SK-N-SH treated with all-trans-retinoic acid at 6 μM for 48 hours (cell line): ENCODE data around the gene CDCA4.

Experiments used
- ATAC-seq: fragments of 200-7000 bp; cut with Tn5 transposase; 3 replicates; pipeline ENCODE4 v1.9.1; 2020; ENCODE audit warnings: mild to moderate bottlenecking, moderate library complexity
- ARNTL ChIP-seq: fragments of 450-650 bp; formaldehyde crosslinking; IDR thresholded peaks from 2 replicates; pipeline ENCODE4 v1.5.0; 2020; ENCODE audit warnings: low read depth, mild to moderate bottlenecking, moderate library complexity, borderline replicate concordance
- CSRNP3 ChIP-seq: fragments of 250-450 bp; sonication (Bioruptor Pico); IDR thresholded peaks from 2 replicates; pipeline ENCODE4 v1.5.1; 2021; ENCODE audit warnings: mild to moderate bottlenecking, moderate library complexity
- ESRRG ChIP-seq: fragments of 250-450 bp; sonication (Bioruptor Pico); IDR thresholded peaks from 2 replicates; pipeline ENCODE4 v1.6.1; 2021; ENCODE audit warnings: mild to moderate bottlenecking
- GLIS3 ChIP-seq: fragments of 250-450 bp; sonication (Bioruptor Pico); IDR thresholded peaks from 2 replicates; pipeline ENCODE4 v1.5.0; 2020; ENCODE audit warnings: mild to moderate bottlenecking, moderate library complexity
- ISL1 ChIP-seq: fragments of 250-450 bp; sonication (Bioruptor Pico); IDR thresholded peaks from 2 replicates; pipeline ENCODE4 v2.1.2; 2022; ENCODE audit warnings: mild to moderate bottlenecking, moderate library complexity
- OSR1 ChIP-seq: fragments of 250-450 bp; sonication (Bioruptor Pico); IDR thresholded peaks from 2 replicates; pipeline ENCODE4 v1.8.0; 2022; ENCODE audit warnings: moderate library complexity, mild to moderate bottlenecking, inconsistent platforms
- PATZ1 ChIP-seq: fragments of 250-450 bp; sonication (Bioruptor Pico); IDR thresholded peaks from 2 replicates; pipeline ENCODE4 v1.8.0; 2020; ENCODE audit warnings: mild to moderate bottlenecking, moderate library complexity, borderline replicate concordance
- POU6F1 ChIP-seq: fragments of 250-450 bp; sonication (Bioruptor Pico); IDR thresholded peaks from 2 replicates; pipeline ENCODE4 v1.8.0; 2021; ENCODE audit warnings: low read depth, mild to moderate bottlenecking, moderate library complexity, borderline replicate concordance
- PPARA ChIP-seq: fragments of 250-450 bp; sonication (Bioruptor Pico); IDR thresholded peaks from 2 replicates; pipeline ENCODE4 v1.5.0; 2020; ENCODE audit warnings: mild to moderate bottlenecking, borderline replicate concordance
- RARB ChIP-seq: fragments of 250-450 bp; sonication (Bioruptor Pico); IDR thresholded peaks from 2 replicates; pipeline ENCODE4 v1.8.0; 2021; ENCODE audit warnings: mild to moderate bottlenecking, moderate library complexity
- SNAI2 ChIP-seq: fragments of 250-450 bp; sonication (Bioruptor Pico); IDR thresholded peaks from 2 replicates; pipeline ENCODE4 v1.5.0; 2020; ENCODE audit warnings: mild to moderate bottlenecking, moderate library complexity
- TCF4 ChIP-seq: fragments of 250-450 bp; sonication (Bioruptor Pico); IDR thresholded peaks from 2 replicates; pipeline ENCODE4 v1.8.0; 2021; ENCODE audit warnings: mild to moderate bottlenecking, moderate library complexity, borderline replicate concordance
- TOX ChIP-seq: fragments of 250-450 bp; sonication (Bioruptor Pico); IDR thresholded peaks from 2 replicates; pipeline ENCODE4 v1.8.0; 2021; ENCODE audit warnings: mild to moderate bottlenecking, moderate library complexity, borderline replicate concordance
- TSHZ2 ChIP-seq: fragments of 250-450 bp; sonication (Bioruptor Pico); IDR thresholded peaks from 2 replicates; pipeline ENCODE4 v1.5.0; 2020; ENCODE audit warnings: mild to moderate bottlenecking, moderate library complexity
- ZC3H10 ChIP-seq: fragments of 250-450 bp; sonication (Bioruptor Pico); IDR thresholded peaks from 2 replicates; pipeline ENCODE4 v1.5.1; 2021; ENCODE audit warnings: mild to moderate bottlenecking, moderate library complexity
- ZFP3 ChIP-seq: fragments of 250-450 bp; sonication (Bioruptor Pico); IDR thresholded peaks from 2 replicates; pipeline ENCODE4 v1.5.0; 2020; ENCODE audit warnings: mild to moderate bottlenecking, moderate library complexity
- ZFP30 ChIP-seq: fragments of 450-650 bp; formaldehyde crosslinking; IDR thresholded peaks from 2 replicates; pipeline ENCODE4 v1.5.0; 2022; ENCODE audit warnings: mild to moderate bottlenecking, moderate library complexity
- ZNF70 ChIP-seq: fragments of 450-650 bp; formaldehyde crosslinking; IDR thresholded peaks from 2 replicates; pipeline ENCODE4 v1.5.0; 2020; ENCODE audit warnings: mild to moderate bottlenecking, moderate library complexity
- ZNF8 ChIP-seq: fragments of 450-650 bp; formaldehyde crosslinking; IDR thresholded peaks from 2 replicates; pipeline ENCODE4 v1.5.0; 2020; ENCODE audit warnings: mild to moderate bottlenecking, moderate library complexity
- TF ChIP-seq, protein P1 (sequence below): fragments of 250-450 bp; sonication (Bioruptor Pico); IDR thresholded peaks from 2 replicates; pipeline ENCODE4 v1.5.1; 2020; ENCODE audit warnings: low read depth, mild to moderate bottlenecking, moderate library complexity

CDCA4 gene

GRCh38 chr14:105023144-105023543 lies 2.3 kb upstream of the CDCA4 start:
- no peak for TF ChIP-seq ZFP3 (CRISPR knock-in tag)
- TF ChIP-seq TSHZ2 (CRISPR knock-in tag): no peak
- TF ChIP-seq ZNF8 (CRISPR knock-in tag): no peak
- TF ChIP-seq OSR1 (CRISPR knock-in tag): no peak
- no peak for TF ChIP-seq PATZ1 (CRISPR knock-in tag)
- no peak for TF ChIP-seq ISL1 (CRISPR knock-in tag)
- TF ChIP-seq ZNF70 (CRISPR knock-in tag): no peak
- no peak for TF ChIP-seq RARB (CRISPR knock-in tag)
- no peak for TF ChIP-seq PPARA
- no peak for TF ChIP-seq TCF4
- TF ChIP-seq POU6F1 (CRISPR knock-in tag): no peak
- TF ChIP-seq, protein P1, sequence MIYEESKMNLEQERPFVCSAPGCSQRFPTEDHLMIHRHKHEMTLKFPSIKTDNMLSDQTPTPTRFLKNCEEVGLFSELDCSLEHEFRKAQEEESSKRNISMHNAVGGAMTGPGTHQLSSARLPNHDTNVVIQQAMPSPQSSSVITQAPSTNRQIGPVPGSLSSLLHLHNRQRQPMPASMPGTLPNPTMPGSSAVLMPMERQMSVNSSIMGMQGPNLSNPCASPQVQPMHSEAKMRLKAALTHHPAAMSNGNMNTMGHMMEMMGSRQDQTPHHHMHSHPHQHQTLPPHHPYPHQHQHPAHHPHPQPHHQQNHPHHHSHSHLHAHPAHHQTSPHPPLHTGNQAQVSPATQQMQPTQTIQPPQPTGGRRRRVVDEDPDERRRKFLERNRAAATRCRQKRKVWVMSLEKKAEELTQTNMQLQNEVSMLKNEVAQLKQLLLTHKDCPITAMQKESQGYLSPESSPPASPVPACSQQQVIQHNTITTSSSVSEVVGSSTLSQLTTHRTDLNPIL: no peak
- no peak for TF ChIP-seq TOX (CRISPR knock-in tag)
- no peak for TF ChIP-seq SNAI2 (CRISPR knock-in tag)
- TF ChIP-seq ZFP30 (CRISPR knock-in tag): no peak
- TF ChIP-seq ARNTL (CRISPR knock-in tag): no peak
- no peak for TF ChIP-seq ESRRG (CRISPR knock-in tag)
- TF ChIP-seq GLIS3 (CRISPR knock-in tag): no peak
- TF ChIP-seq ZC3H10: no peak
- no peak for ATAC-seq

GRCh38 chr14:105022276-105022670 lies 1.4 kb upstream of the CDCA4 start:
- TF ChIP-seq ESRRG (CRISPR knock-in tag) (no peak), PPARA (no peak)
- no peak for ATAC-seq

DNA sequence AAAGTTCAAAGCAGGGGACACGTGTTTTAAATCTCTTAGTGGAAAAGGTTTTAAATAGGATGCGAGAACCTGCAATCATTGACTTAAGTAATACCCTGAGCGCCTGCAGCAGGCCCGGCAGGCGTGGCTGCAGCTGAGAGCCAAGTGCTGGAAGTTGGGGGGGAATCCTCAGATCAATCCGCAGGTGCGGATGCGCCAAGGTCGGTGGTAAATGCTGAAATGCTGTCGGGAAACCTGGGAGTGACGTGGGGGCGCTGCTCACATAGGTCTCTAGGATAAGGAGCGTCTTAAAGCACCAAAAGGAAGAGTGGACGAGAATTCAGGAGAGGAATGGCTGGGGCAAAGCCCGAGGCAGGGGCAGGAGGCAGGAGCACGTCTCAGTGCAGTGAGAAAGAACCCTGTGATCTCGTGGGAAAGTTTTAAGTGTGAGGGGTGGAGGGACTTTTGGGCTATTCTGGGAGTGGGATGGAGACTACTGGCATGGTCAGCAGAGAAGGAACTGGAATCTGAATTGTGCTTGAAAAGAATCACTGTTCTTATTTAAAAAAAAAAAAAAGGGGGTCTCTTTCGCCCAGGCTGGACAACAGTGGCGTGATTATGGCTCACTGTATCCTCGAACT lies 883 bp upstream of the CDCA4 start:
- ATAC-seq: no peak
- TF ChIP-seq PATZ1 (CRISPR knock-in tag): 0 out of 2 replicates have a peak, but pooled peaks have one; percentile 15
- no peak for TF ChIP-seq CSRNP3 (CRISPR knock-in tag)
